Activated CD4-positive, alpha-beta T cell treated with anti-CD3 and anti-CD28 coated beads, Interleukin-2, amount 50 U/mL, for 48 hours (primary cell): Measurements from ENCODE around the gene ZFPL1.

Experiments
- DNase-seq, 2 experiments: peaks; one replicate each; pipeline ENCODE4 v3.0.0-alpha.2; 2020

Gene ZFPL1

DNA sequence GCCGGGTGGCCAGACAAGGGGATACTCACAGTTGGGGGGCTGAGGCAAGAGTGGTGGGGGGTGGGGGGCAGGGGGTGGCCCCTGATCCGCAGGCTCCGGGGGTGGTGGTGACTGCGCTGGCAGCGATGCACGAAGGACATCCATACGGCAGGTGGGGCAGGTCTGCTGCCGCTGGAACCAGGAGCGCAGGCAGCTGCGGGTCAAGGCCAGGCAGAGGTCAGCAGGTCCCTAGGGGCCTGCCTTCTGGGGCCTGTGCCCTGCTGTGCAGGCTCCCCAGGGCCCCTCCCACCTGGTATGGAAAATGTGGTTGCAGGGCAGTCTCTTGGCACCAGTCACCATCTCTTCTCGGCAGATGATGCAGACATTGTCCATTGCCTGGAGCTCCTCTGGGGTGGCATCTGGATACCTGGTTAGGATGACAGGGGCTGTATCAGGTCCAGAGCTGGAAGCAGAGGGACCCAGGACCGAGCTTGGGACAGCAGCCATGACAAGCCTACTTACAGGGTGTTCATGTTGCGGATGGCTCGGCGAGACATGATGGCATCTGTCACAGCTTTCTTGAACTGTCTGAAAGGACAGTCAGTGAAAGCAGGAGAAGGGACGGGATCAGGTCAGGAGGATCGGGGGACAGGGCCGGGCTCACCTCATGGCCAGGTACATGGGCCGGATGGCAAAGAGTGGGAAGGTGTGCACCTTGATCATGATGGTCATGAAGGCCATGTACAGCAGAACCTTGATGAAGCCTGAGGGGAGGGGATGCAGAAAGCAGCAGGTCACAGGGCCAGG lies 46.8 kb downstream of the ZFPL1 start:
- DNase-seq: no peak

DNA sequence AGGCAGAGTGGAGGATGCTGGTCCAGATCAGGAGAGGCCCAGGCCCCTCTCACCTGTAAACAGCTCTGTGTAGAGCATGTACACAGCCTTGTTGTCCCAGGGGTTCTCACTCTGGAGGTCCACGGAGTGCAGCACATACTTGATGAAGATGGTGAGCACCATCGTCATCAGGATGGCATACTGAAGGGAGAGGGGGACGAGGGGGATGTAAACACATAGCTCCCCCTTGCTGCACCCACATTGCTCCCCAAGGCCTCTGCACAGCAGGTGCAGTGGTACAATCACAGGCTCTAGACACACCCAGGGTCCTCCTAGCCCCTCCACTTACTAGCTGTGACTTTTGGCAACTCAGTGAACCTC lies 47.4 kb downstream of the ZFPL1 start:
- DNase-seq: no peak

DNA sequence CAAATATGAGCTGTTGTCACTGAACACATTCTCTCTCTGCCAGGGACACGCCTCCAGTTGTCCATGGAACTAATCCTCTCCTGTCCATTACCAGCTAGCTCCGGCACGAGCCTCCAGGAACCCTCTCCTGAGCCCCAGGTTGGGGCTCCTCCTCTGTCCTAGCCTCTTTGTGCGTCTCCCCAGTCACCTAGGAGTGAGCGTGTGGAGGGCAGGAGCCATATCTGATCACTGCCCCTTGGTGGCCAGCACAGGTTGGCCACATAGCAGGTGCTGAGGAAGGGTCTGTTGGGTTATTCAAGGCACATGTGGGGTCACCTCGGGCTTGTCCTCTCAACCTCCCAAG lies 47.8 kb downstream of the ZFPL1 start:
- no peak for DNase-seq

DNA sequence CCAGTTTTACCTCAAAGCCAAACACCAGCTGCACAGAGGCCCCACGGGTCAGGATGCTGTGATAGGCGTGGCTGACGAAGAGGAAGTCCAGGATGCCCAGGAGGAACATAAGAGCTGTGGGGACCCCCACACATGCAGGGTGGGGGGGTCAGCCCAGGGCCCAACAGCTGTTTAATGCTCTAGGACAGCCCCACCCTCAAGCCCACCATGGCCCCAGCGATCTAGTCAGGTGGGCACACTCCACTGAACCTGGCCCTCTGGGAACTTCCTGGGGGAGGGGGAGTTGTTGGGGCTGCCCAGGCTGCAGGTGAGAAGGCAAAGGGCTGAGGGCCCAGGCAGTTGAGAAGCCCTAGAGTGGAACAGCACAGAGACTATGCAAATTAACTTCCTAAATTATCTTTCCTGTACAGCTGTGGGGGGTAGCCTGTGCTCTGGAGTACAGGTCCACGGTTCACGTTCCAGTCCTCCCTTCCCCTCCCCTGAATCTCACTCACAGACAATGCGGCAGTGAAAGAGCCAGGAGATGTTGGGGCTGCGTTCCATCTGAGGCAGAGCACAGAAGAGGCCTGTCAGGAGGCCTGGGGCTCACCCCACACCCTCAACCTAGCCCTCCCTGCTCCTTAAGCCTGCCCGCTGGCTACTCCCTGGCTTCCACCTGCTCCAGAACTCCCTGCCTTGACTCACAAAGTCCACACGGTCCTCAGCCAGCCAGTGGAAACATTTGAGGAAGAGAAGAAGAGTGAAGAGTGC lies 48.4 kb downstream of the ZFPL1 start:
- DNase-seq: no peak

GRCh38 chr11:65132988-65133700 lies 49.1 kb downstream of the ZFPL1 start:
- DNase-seq: peak; percentile 79 to 82

GRCh38 chr11:65133724-65134123 lies 49.7 kb downstream of the ZFPL1 start:
- DNase-seq: no peak

DNA sequence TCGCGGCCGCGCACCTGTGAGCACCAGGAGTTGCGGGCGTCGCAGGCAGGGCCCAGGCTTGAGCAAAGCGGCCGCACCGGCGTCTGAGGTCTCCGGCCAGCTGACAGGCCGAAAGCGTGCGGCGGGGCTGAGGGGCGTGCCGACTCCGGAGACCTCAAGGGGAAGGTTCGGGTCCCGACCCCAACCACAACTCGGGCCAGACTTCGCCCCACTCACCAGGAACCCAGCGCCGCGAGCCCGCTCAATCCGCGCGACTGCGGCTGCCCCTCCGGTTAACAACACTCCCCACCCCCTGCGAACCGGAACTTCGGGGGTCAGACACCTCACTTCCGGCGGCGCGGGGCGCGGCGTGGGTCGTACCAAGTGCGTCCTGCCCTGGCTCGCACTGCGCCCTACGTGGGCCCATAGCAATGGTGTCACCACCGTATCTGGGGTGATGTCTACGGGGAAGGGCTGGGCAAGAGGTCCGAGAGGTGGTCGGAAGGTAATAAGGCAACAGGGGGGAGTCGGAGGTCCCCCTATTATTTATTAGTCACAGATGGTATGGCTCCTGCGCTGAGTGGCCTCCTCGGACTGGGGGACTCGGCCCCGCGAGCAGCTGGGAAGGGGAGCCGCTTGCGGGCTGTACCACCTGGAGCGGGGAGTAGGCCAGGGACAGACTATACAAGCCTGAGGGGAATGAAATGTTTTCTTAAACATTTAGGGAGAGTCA lies 50.4 kb downstream of the ZFPL1 start, which contains the start of gene SYVN1:
TSS of gene SYVN1 (minus strand) at position 280 of the 712 bp plus-strand sequence. CDS start 918 bp downstream, outside the sequence.
- DNase-seq: peak; percentile 91 to 94

DNA sequence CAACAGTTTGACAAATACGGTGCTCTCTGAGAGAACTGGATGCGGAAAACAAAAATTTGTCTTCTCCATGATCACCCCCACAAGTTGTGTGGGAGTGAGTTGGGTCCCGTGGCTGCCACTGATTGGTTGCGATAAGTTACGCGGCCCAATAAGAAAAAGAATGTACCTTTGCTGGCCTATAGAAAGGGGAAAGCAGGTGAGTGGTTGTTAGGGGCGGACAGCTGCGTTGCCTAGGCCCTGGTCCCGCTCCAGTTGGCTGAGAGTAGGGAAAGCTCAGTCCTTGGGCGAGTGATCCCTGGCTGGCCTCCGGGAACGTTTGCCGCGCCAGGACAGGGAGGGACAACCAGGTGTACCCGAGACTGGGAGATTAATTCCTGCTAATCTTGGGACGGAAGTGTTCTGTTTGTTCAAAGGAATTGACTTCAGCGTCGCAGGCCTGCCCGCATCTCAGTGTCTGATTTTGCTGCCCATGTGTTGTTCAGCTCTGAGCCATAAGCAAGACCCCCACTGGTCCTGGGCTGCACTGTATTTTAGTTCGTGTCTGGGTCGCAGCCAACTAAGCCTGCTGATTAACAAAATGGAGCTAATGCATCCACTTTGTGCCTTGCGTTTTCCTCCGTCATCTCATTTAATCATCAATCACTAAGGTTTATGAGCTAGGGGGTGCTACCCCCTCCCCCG lies 51.1 kb downstream of the ZFPL1 start:
- peak; percentile 75 to 81 for DNase-seq

GRCh38 chr11:65135633-65136145 lies 51.7 kb downstream of the ZFPL1 start:
- no peak for DNase-seq

GRCh38 chr11:65136515-65137096 lies 52.6 kb downstream of the ZFPL1 start:
- no peak for DNase-seq
